Measurements from ENCODE around the gene INPP1.

INPP1 gene

DNA sequence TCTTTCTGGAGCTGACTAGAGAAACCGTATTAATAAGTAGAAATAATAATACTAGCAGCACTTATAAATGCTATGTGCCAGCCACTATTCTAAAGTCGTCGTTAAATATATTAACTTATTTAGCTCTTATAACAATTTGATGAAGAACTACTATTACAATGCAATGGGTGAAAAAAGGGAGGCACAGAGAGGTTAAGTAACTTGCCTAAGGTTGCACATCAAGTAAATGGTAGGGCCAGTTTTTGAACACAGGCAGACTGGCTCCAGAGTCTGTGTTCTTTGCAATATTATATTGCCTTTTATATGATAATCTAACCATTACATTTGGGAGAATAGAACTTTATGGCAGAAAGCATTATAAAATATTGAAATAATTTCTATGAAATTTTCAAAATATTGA lies 17.6 kb downstream of the INPP1 start:
- no peak for DNase-seq (ENCODE audit: low read depth in 2 of 3, low spot score in 2 of 3)

GRCh38 chr2:190361572-190361971 lies 18.2 kb downstream of the INPP1 start:
- DNase-seq (ENCODE audit: low read depth in 2 of 3, low spot score in 2 of 3), result no peak

- no peak for DNase-seq (ENCODE audit: low read depth in 2 of 3, low spot score in 2 of 3)
Measured at GRCh38 chr2:190362894-190363293, 19.5 kb downstream of the INPP1 start.

DNA sequence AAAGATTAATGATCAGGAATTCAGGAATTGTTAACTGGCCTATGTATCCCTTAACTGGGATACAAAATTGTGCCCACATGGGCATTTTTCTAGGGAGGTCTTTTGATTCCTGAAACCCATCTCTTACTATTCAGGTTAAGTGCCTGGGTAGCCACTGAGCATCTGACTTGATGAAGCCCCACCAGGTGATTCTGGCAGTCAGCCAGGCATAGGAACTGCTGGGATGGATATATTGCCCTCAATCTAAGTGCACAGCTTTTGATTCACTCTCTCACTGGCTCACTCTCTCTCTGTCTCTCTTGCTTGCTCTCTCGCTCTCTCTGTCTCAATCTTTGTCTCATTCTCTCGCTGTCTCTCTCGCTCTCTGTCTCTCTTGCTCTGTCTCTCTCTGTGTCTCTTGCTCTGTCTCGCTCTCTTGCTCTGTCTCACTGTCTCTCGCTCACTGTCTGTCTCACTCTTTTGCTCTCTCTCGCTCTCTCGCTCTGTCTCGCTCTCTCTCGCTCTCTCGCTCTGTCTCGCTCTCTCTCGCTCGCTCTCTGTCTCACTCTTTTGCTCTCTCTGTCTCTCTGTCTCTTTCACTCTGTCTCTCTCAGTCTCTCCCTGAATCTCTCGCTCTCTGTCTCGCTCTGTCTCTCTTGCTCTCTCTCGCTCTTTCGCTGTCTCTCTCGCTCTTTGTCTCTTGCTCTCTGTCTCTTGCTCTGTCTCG lies 22.3 kb downstream of the INPP1 start:
- no peak for DNase-seq (ENCODE audit: low read depth in 2 of 3, low spot score in 2 of 3)

GRCh38 chr2:190366248-190366753 lies 22.9 kb downstream of the INPP1 start:
- DNase-seq (ENCODE audit: low read depth in 2 of 3, low spot score in 2 of 3), result no peak

DNA sequence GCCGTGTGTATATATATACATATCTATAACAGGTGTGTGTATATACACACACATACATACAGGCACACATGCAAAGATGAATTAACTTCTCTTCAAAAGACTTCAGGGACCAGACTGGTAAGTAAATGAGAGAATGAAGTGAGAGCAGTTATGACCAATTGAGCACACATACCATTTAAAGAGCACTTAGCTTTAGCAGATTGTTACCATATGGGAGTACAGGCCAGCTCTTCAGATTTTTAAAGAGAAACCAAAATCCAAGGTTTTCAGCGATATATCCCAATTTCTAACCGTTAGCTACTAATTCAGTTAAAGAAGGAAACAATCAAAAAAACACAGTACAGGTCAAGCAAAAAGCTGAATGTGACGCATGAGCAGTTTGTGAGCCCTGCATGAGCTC lies 23.7 kb downstream of the INPP1 start:
- DNase-seq (ENCODE audit: low read depth in 2 of 3, low spot score in 2 of 3), result no peak

DNA sequence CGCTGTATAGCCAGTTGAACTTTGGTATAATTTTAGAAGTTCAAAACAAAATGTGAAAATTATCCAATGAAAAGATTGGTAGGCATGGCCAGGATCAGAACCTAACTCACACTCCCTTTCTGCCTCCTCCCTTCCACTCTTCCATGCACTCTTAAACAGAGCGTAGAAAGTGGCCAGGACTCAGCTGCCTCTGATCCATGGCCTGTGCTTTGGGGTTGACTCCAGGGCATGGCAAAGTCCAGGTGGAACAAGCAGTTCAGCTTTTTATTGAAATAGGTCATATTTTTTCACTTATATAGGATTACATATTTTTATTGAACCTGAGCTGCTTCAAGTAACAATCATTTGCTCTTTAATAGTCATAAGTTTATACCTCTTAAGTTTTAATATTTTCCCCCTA lies 26.2 kb downstream of the INPP1 start:
- DNase-seq (ENCODE audit: low read depth in 2 of 3, low spot score in 2 of 3), result no peak

GRCh38 chr2:190376083-190376482 lies 32.7 kb downstream of the INPP1 start:
- DNase-seq (ENCODE audit: low read depth in 2 of 3, low spot score in 2 of 3), result no peak

DNA sequence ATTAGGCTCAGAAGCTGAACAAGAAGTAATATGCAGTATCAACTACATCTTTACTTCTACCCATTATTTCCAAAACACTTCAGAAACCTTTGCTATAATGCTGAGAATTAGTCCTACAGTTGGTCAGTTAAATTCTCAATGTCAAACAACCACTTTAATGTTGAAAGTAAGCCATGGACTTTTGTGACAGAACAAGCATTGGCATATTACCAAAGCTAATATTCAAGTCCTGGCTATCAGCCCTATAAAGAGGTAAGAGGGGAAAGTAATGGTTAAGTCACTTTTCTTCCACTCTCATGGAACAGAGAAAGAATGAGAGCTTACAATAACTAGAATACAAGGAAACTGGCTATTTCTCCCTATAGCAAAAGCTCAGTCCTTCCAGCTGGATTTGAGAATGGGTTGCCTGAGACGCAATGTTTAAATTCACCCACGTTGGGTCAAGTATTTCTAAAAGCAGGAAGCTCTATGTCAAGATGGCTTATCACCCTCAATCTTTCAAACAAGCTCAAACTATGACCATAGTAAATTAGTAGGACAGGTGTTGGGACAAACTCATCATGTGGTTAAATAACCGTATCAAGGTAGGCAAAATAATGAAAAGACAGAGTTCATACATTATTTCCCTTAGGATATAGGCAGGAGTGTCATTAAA lies 33.3 kb downstream of the INPP1 start:
- DNase-seq (ENCODE audit: low read depth in 2 of 3, low spot score in 2 of 3), result no peak

DNA sequence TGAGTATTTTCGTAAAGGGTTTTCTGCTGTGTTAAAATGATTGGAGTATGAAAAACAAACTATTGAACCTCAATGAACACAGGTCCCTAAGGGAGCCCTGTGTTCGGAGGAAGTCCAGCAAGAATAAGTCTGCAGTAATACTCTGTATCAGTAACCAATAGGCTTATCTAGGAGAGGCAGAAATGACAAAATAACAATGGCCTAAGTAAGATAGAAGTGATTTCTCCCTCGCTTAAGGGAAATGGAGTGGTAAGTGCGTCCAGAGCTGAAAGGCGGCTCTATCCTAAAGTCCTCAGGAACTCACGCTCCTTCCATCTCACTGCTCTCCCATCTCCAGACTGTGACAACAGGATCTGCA lies 35.5 kb downstream of the INPP1 start:
- no peak for DNase-seq (ENCODE audit: low read depth in 2 of 3, low spot score in 2 of 3)

DNA sequence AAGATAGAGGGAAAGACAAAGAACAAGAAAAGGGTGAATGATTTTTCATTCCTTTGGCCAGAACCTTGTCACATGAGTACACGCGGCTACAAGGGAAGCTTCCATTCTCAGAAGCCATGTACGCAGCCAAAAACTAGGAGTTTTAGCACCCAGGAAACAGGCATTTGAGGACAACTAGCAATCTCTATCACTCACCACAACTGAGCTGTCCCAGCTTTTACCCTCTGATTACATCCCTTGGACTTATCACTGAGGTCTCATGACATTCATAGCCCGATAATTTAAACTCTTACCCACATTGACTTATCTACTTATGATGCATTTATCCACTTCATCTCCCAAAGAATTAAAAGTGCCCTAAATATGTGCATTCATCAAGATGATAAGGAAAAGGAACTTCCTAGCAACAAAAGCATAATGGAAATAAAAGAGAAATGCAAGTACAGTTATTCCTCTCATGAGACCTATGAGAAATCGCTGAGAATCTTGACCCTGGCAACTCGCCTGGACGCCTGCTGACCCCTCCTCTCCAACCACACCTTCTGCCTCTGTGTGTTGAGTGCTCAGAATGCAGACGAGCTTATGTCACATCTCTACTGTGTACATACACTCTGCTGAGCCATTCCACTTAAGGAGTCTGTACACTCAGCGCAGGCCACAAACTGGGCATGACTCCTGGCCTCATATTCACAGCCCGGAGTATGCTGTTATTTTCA lies 36.0 kb downstream of the INPP1 start:
- no peak for DNase-seq (ENCODE audit: low read depth in 2 of 3, low spot score in 2 of 3)

- DNase-seq (ENCODE audit: low read depth in 2 of 3, low spot score in 2 of 3), result no peak
Measured at GRCh38 chr2:190380962-190381412, 37.6 kb downstream of the INPP1 start.

- no peak for DNase-seq (ENCODE audit: low read depth in 2 of 3, low spot score in 2 of 3)
Measured at GRCh38 chr2:190382851-190383250, 39.5 kb downstream of the INPP1 start.

DNA sequence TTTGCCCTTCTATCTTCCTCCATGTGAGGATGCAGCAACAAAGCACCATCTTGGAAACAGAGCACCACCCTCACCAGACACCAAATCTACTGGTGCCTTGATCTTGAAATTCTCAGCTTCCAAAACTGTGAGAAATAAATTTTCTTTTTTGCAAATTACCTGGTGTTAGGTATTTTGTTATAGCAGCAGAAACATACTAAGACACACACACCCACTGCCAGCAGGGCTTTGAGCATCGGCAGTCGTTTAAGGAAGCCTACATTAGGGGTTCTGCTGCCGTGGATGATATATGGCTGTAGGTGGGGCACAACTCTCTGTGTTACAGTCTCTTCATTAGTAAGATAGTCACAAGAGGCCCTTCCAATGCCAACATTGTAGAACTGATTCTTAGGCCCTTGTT lies 44.0 kb downstream of the INPP1 start:
- DNase-seq (ENCODE audit: low read depth in 2 of 3, low spot score in 2 of 3), result no peak

GRCh38 chr2:190396271-190396670 lies 52.9 kb downstream of the INPP1 start:
- no peak for DNase-seq (ENCODE audit: low read depth in 2 of 3, low spot score in 2 of 3)

- DNase-seq (ENCODE audit: low read depth in 2 of 3, low spot score in 2 of 3), result no peak
Measured at GRCh38 chr2:190402986-190403603, 59.7 kb downstream of the INPP1 start.

DNA sequence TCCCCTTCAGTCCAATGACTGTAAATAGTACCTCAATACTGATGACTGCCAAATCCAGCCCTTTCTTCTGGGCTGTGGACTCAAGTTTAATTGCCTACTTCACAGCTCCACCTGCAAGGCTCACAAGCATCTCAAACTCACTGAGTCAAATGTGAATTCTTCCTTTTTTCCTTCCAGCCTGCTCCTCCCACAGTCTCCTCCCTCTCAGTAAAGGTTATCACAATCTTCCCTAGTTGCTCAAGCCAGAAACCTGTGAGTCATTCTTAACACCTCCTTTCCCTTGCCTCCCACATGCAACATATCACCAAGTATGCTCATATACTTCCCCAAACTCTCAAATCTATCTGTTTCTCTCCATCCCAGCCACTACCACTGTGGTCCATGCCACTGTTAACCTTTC lies 61.1 kb downstream of the INPP1 start:
- no peak for DNase-seq (ENCODE audit: low read depth in 2 of 3, low spot score in 2 of 3)

DNA sequence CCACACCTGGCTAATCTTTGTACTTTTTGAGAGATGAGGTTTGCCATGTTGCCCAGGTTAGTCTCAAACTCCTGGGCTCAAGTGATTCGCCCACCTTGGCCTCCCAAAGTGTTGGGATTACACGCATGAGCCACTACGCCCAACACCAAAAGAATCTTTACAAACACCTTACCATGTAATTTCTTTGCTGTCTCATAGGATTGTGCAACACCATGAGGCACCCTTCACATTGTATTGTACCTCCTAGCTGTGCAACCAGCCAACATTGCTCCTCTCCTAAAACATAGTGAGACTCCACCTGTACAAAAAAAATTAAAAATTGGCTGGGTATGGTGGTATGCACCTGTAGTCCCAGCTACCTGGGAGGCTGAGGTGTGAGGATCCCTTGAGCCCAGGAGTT lies 61.7 kb downstream of the INPP1 start:
- DNase-seq (ENCODE audit: low read depth in 2 of 3, low spot score in 2 of 3), result no peak

DNA sequence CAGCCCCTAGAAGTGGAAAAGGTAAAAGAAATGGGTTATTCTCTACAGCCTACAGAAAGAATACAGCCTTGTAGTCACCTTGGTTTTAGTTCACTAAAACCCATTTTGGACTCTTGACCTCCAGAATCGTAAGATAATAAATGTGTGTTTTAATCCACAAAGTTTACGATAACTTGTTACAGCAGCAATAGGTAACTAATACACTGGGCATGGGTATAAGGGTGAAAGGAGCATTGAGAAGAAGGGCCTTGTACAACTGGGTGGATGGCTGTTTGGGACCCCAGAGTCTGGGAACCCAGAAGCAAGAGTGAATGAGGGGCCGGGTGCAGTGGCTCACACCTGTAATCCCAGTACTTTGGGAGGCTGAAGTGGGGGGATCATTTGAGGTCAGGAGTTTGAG lies 62.6 kb downstream of the INPP1 start:
- no peak for DNase-seq (ENCODE audit: low read depth in 2 of 3, low spot score in 2 of 3)

- DNase-seq (ENCODE audit: low read depth in 2 of 3, low spot score in 2 of 3), result no peak
Measured at GRCh38 chr2:190406805-190407204, 63.4 kb downstream of the INPP1 start.

GRCh38 chr2:190407246-190407661 lies 63.9 kb downstream of the INPP1 start:
- no peak for DNase-seq (ENCODE audit: low read depth in 2 of 3, low spot score in 2 of 3)
